ENCODE data around the gene KLHL33. TPM values are rescaled to one million over a fixed set of nuclear protein-coding genes. Genes with fewer than 3 reads are reported as not detected.

The KLHL33 gene
- total and polyA plus RNA-seq, 2 donors (not counting 3 experiments of a cell fraction or from before 2014, with no cell fraction given) = not detected

- H3K79me2 ChIP-seq (ENCODE audit: control insufficient read depth, insufficient read depth, low read length) = no peaks in the 10 kb centered on the region
- no peaks in the 10 kb centered on the region for H3K27me3 ChIP-seq (ENCODE audit: control insufficient read depth in 2 of 2, insufficient read depth in 2 of 2, low read length in 2 of 2)
- H3K4me2 ChIP-seq (ENCODE audit: insufficient read depth, low read length) = no peak overlapping the region
- dilution Hi-C loops (cut with MboI; ENCODE audit: extremely low pct_ligation_motif_present, low sequenced_read_pairs) (no loop called here), intact Hi-C loops (cut with micrococcal nuclease) (no loop called here)
- H4K20me1 ChIP-seq (replicated peaks; ENCODE audit: control insufficient read depth, extremely low read depth, insufficient read depth, low read length) = no peaks in the 10 kb centered on the region
- ChIA-PET POLR2A (no interaction called here), CTCF (interaction anchor here (0.5 to 1.4 kb wide), 3 partner anchors 9 to 1129 kb away, joined by 3 to 4 read pairs (median 4); partner anchors contain the start of genes APEX1 and OSGEP)
- no peak overlapping the region for H3K27ac ChIP-seq (ENCODE audit: insufficient read depth, low read depth, low read length)
- no peaks in the 10 kb centered on the region for H3K9me3 ChIP-seq (replicated peaks; ENCODE audit: control insufficient read depth, insufficient read depth, low read length)
- DNase-seq (ENCODE audit: low read depth, low spot score) (no peak), FAIRE-seq (no peak)
- H3K4me1 ChIP-seq (ENCODE audit: control insufficient read depth, extremely low read depth, insufficient read depth, low read length) = peaks cover 10% of the 10 kb centered on the region
- no peaks in the 10 kb centered on the region for H3K9me1 ChIP-seq (replicated peaks; ENCODE audit: control insufficient read depth, extremely low read depth, insufficient read depth, low read length)
- no peak overlapping the region for H3K9ac ChIP-seq (replicated peaks; ENCODE audit: extremely low read depth, insufficient read depth, low read length)
- no peak overlapping the region for H3K4me3 ChIP-seq (replicated peaks in 1 of 3; ENCODE audit: insufficient read depth in 1 of 3, low read depth in 1 of 3, low read length in 3 of 3)
- H2AFZ ChIP-seq (ENCODE audit: low read depth, low read length) = no peak overlapping the region
- TF ChIP-seq GATA2 (IDR thresholded peaks at IDR 0.05; ENCODE audit: insufficient read depth, insufficient read length, low read depth, low read length) (no peak), CTCF (IDR thresholded peaks at IDR 0.05; ENCODE audit: extremely low read depth in 1 of 2, insufficient read depth in 1 of 2, low read depth in 1 of 2, low read length in 2 of 2) (no peak), EZH2 (IDR thresholded peaks at IDR 0.05; ENCODE audit: borderline replicate concordance, low read depth, low read length, severe bottlenecking) (no peak), POLR2AphosphoS5 (IDR thresholded peaks at IDR 0.05; ENCODE audit: insufficient read depth, low read depth, low read length) (no peak), MAX (IDR thresholded peaks at IDR 0.05; ENCODE audit: insufficient read depth, insufficient read length) (no peak), MYC (IDR thresholded peaks at IDR 0.05; ENCODE audit: low read depth, low read length) (no peak), JUN (IDR thresholded peaks at IDR 0.05; ENCODE audit: borderline replicate concordance, insufficient read depth, insufficient read length, low read depth) (no peak)
- no peaks in the 10 kb centered on the region for H3K36me3 ChIP-seq (ENCODE audit: control insufficient read depth in 2 of 2, extremely low read depth in 1 of 2, insufficient read depth in 2 of 2, low read length in 2 of 2)
- no TSS peak for BruUV-seq (replicated peaks)
Measured at GRCh38 chr14:20417250-20418186, 18.4 kb downstream of the KLHL33 start.
